Loucy (cell line): ENCODE measurements around the gene C22orf31.

ENCODE experiments used
- EZH2phosphoT487 ChIP-seq: fragments of 200-600 bp; IDR thresholded peaks from 2 replicates; pipeline ENCODE4 v1.6.1; 2018; ENCODE audit warnings: antibody characterized with exemption, mild to moderate bottlenecking, moderate library complexity, borderline replicate concordance
- TF ChIP-seq, protein P1 (sequence below): fragments of 200-600 bp; sonication (generic); conservative IDR thresholded peaks from 2 replicates; pipeline ENCODE4 v1.5.1; 2014; ENCODE audit warnings: mild to moderate bottlenecking, antibody characterized with exemption, low read length

DNA sequence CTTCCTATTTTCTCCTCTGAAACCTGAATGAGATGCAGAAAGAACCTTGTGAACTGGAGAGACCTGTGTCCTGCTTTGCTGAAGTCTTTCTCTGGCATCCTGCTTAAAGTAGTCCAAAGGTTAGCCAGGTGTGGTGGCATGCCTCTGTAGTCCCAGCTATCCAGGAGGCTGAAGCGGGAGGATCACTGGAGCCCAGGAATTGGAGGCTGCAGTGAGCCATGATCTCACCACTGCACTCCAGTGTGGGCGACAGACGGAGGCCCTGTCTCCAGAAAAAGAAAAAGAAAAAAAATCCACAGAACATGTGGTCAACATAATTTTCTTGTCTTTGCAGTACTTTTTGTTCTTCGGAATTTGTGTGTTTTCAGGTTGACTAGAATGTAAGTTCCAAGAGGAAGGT is 8.9 kb upstream of the C22orf31 start:
- TF ChIP-seq, protein P1, sequence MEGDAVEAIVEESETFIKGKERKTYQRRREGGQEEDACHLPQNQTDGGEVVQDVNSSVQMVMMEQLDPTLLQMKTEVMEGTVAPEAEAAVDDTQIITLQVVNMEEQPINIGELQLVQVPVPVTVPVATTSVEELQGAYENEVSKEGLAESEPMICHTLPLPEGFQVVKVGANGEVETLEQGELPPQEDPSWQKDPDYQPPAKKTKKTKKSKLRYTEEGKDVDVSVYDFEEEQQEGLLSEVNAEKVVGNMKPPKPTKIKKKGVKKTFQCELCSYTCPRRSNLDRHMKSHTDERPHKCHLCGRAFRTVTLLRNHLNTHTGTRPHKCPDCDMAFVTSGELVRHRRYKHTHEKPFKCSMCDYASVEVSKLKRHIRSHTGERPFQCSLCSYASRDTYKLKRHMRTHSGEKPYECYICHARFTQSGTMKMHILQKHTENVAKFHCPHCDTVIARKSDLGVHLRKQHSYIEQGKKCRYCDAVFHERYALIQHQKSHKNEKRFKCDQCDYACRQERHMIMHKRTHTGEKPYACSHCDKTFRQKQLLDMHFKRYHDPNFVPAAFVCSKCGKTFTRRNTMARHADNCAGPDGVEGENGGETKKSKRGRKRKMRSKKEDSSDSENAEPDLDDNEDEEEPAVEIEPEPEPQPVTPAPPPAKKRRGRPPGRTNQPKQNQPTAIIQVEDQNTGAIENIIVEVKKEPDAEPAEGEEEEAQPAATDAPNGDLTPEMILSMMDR, result no peak
- TF ChIP-seq EZH2phosphoT487, result no peak
